GM18502 (cell line): ENCODE measurements around the gene PCBD2.
"Not testable (repeated sequence)": the region's sequence is repeated elsewhere in the genome, so short reads cannot be mapped to it uniquely, and the experiment has no call there.

ENCODE experiments used
- ATAC-seq: cut with Tn5 transposase; IDR thresholded peaks from one replicate; pipeline ENCODE4 v1.9.1; 2021; ENCODE audit warnings: mild to moderate bottlenecking; ENCODE audit not compliant: unreplicated experiment, poor library complexity

Gene PCBD2

DNA sequence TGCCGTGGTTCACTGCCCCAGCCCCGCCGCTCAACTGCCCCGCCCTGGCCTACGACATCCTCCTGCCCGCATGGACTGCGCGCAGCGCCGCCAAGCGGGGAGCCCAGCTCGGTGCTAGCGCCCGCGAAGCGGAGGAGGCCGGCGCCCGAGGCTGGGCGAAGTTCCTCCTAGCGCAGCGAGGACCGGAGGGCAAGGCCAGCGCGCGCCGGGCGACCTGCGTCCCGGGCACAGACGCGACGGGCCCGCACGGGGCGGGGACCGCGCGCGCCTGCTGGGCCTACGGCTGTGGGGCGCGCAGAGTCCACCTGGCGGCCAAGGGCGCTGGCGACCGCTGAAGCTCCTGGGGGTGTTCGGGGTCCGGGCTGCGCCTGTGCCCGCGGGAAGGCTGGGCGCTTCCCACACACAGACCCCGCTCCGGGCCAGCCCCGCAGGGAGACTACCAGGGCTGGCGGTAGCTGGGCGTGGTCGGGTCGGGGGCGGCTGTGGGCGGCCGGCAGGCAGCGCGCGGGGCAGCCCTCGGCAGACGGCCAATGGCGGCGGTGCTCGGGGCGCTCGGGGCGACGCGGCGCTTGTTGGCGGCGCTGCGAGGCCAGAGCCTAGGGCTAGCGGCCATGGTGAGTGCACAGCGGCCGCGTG, at the start of gene PCBD2:
Gene PCBD2 (plus strand): TSS at position 522 of the 636 bp plus-strand sequence. CDS start 9 bp downstream, at position 531.
- peak; percentile 79 for ATAC-seq

DNA sequence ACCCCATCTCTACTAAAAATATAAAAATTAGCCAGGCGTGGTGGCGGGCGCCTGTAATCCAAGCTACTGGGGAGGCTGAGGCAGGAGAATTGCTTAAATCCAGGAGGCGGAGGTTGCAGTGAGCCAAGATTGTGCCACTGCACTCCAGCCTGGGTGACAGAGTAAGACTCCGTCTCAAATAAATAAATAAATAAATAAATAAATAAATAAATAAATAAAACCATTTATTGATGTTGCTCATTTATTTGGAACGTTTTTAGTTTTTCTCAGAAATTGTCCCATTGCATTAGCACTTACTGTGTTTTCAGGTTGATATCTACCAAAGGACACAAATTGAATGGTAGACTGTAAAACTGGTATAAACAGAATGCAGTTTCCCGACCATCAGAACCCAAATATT, 48.5 kb upstream of the PCBD2 start:
- not testable (repeated sequence) for ATAC-seq

DNA sequence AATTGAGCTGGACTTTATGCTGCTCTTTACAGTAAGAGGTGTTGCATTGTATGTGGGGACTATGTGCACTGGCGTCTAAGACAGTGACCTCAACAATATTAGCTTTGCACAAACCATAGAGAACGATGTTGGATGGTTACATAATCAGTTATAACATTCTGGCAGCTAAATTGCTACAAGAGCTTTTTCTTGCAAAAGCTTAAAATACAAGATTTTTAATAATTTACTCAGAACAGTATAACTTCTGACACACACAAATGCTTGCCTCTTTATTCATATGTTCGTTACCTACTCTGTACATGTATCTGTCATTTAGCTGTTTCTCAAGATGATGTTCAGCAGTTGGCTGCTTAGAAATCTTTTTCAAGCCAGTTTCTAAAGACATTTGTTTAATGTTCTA, 47.5 kb upstream of the PCBD2 start:
- ATAC-seq, result no peak

DNA sequence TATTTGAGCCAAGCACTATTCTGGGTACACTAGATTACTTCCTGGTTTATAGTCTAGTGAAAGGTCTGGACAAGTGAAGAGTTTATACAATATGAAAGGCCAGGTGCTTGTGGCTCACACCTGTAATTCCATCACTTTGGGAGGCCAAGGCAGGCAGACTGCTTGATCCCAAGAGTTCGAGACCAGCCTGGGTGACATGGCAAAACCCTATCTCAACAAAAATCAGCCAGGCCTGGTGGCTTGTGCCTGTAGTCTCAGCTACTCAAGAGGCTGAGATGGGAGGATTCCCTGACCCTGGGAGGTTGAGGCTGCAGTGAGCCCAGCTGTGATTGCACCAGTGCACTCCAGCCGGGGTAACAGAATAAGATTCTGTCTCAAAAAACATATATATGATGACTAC, 40.2 kb upstream of the PCBD2 start:
- no peak for ATAC-seq

DNA sequence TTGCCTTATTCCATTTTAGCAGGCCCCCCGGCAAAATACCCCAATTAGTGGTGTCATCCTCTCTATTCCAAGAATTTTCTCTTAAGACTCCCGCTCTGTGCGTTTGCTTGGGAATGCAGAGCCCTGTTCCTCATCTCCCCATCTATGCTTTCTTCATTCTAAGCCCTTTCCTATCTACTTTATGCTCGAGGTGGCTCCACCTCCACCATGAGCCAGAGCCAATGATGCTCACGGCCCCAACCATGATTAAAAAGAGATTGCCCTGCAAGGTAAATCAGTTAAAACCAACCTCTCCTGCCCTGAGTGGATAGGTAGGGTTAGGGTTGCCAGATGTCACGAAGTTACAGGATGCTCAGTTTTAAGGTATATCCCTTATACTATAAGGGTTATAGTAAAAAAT, 31.4 kb upstream of the PCBD2 start:
- no peak for ATAC-seq

DNA sequence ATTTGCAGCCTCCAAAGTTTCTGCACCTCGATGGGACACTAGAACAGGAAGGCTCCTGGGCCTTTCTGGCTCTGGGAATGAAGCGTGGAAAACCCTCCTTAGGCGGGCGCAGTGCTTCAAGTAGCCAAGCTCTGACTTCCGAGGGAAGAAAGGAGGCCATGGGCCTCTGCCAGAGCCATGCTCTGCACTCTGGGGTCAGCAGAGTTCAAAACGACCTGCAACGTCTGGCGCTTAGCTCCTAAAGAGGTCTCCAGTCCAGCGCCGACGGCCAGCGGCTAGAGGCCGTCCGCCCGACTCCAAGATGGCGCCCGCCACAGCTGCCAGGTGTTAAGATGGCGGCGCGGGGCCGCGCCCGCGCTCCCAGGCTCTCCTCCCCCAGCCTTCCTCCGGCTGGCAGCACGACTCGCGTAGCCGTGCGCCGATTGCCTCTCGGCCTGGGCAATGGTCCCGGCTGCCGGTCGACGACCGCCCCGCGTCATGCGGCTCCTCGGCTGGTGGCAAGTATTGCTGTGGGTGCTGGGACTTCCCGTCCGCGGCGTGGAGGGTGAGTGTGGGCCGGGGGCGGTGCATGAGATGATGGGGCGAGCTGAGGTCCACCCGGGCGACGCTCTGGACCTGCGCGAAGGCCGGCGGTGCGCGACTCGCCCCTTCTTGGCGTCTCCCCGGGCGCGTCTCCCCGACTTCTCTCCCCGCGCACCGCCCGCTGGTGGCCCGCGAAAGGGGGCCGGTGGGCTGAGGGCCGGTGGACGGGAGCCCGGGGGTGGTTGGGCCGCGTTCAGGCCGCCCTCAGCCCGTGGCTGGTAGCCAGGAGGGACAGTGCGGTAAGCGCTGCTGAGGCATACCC, 30.7 kb upstream of the PCBD2 start, which contains the start of gene TXNDC15:
Gene TXNDC15 (plus strand): TSS at position 385 of the 844 bp plus-strand sequence. CDS start 57 bp downstream, at position 442.
- peak; percentile 81 for ATAC-seq

DNA sequence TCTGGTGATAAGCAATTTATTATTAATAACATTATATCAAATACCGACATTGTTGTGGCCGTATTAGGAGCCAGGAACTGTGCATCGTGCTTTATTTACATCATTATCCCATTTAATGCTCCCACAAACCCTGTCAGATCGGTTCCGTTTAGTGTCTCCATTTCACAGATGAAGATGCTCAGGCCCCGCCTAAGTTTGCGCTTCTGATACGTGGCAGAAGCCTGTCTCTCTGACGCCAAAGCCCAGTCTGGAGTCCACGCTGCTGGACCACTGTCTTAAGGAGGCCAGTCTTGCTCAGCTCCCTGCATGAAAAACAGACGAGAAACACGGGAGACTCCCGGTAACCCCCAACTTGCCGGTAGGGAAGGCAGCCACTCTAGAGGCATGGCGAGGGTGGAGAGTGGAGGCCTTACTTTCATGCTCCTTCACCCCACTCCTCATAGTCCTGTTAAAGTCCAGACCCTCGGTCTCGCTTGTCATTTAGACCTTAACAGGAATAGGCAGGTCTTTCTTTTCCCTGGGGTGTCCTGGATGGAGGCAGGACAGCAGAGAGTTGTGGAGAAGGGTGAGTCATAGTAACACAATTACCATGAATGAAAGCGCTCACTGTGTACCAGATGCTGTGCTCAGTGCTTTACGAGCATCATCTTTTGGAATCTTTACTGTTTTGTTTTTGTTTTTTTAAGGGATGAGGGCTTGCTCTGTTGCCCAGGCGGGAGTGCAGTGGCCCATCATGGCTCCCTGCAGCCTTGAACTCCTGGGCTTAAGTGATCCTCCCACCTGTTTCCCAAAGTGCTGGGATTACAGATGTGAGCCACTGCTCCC, 29.9 kb upstream of the PCBD2 start:
- ATAC-seq, result peak; percentile 36

DNA sequence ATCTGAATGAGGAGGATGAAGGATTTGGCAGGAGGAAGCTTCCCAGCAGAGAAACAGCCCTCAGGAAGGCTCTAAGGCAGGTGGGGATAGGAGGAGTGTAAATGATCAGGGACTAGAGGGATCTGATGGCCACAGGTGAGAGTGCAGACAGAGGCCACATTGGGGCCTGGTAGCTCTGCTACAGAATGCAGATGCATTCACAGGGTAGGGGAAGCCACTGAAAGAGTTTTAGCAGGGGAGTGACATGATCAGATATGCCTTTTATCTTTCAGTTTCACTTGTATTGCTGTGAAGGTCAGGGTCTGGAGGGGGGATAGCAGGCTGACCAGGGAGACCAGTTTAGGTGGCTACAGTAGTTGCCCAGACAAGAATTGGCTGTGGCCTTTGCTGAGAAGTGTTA, 27.8 kb upstream of the PCBD2 start:
- ATAC-seq, result no peak

DNA sequence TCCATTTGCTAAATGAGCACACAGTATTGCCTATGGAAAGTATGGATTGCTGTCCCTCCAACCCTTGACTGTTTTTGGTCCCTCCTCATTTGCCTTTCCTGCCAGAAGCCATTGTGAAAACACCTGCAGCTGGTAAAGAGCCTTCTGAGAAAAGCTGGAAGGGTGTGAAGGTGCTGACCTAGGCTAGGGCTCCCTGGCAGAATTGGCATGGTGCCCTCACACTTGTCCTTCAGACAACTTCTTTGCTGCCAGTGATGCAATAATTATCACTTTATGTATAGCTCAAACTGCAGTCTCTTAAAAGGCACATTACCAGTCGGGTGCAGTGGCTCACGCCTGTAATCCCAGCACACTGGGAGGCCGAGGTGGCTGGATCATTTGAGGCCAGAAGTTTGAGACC, 26.5 kb upstream of the PCBD2 start:
- no peak for ATAC-seq

DNA sequence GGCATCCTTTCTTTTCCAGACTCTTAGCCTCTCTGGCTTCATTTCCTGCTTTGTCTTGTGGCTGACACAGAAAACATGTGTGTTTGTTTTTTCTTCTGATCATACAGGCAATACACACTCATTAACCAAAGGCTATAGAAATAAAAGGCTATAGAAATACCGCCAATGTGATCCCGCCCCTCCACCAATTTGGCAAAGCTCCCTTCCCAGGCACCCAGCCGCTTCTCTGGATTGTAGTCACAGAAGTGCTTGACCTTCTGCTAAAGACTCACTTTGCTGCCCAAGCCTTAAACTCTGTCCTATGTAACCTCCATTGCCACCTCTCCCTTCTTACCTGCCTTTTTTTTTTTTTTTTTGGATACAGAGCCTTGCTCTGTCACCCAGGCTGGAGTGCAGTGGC, 25.5 kb upstream of the PCBD2 start:
- no peak for ATAC-seq

DNA sequence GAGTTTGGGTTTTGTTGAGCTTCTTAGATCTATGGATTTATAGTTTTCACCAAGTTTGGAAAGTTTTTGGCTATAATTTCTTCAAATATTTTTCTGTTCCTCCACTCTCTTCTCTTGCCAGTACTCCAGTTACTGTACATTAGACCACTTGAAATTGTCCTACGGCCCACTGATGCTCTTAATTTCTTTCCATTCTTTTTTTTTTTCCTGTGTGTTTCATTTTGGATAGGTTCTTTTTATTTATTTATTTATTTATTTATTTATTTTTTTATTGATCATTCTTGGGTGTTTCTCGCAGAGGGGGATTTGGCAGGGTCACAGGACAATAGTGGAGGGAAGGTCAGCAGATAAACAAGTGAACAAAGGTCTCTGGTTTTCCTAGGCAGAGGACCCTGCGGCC, 24.0 kb upstream of the PCBD2 start:
- ATAC-seq, result not testable (repeated sequence)

DNA sequence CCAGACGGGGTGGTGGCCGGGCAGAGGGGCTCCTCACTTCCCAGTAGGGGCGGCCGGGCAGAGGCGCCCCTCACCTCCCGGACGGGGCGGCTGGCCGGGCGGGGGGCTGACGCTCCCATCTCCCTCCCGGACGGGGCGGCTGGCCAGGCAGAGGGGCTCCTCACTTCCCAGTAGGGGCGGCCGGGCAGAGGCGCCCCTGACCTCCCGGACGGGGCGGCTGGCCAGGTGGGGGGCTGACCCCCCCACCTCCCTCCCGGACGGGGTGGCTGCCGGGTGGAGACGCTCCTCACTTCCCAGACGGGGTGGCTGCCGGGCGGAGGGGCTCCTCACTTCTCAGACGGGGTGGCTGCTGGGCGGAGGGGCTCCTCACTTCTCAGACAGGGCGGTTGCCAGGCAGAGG, 23.2 kb upstream of the PCBD2 start:
- not testable (repeated sequence) for ATAC-seq

DNA sequence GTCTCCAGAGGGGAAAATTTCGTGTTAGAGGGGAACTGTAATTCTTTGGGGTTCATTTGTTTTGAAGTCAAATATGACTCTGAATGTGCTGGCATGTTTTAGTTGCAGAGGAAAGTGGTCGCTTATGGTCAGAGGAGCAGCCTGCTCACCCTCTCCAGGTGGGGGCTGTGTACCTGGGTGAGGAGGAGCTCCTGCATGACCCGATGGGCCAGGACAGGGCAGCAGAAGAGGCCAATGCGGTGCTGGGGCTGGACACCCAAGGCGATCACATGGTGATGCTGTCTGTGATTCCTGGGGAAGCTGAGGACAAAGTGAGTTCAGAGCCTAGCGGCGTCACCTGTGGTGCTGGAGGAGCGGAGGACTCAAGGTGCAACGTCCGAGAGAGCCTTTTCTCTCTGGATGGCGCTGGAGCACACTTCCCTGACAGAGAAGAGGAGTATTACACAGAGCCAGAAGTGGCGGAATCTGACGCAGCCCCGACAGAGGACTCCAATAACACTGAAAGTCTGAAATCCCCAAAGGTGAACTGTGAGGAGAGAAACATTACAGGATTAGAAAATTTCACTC, 17.3 kb upstream of the PCBD2 start:
- ATAC-seq, result no peak

DNA sequence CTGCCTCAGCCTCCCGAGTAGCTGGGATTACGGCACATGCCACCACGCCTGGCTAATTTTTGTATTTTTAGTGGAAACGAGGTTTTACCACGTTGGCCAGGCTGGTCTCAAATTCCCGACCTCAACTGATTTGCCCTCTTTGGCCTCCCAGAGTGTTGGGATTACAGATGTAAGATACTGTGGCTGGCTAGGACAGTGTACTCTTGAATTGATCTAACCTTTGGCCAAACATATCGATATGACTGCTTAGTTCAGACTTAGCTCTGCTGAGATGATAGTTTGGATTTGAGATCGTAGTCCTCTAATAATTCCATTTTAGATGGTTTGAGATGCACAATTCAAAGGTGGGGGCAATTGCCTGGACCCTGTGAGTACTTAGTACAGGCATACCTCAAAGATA, 15.6 kb upstream of the PCBD2 start:
- no peak for ATAC-seq

DNA sequence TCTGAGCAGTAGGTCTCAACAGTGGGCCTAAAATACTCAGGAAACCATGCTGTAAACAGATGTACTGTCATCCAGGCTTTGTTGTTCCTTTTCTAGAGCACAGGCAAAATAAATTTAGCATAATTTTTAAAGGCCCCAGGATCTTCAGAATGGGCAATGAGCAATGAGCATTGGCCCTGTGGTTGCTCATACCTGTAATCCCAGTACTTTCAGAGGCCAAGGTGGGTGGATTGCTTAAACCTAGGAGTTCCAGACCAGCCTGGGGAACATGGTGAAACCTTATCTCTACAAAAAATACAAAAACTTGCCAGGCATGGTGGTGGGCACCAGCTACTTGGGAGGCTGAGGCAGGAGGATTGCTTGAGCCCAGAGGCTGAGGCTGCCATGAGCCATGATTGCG, 13.5 kb upstream of the PCBD2 start:
- ATAC-seq, result no peak

DNA sequence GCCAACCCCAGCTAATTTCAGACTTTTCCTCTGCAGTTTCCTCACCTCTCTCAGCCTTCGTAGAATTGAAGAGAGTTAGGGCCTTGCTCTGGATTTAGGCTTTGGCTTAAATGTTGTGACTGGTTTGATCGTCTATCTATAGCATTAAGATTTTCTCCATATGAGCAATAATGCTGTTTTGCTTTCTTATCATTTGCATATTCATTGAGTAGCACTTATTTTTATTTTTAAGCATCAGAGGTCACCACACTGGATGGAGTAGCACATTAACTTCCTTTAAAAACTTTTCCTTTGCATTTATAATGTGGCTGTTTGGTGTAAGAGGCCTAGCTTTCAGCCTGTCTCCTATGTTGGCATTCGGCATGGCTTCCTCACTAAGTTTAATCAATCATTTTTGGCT, 12.6 kb upstream of the PCBD2 start:
- ATAC-seq, result no peak

DNA sequence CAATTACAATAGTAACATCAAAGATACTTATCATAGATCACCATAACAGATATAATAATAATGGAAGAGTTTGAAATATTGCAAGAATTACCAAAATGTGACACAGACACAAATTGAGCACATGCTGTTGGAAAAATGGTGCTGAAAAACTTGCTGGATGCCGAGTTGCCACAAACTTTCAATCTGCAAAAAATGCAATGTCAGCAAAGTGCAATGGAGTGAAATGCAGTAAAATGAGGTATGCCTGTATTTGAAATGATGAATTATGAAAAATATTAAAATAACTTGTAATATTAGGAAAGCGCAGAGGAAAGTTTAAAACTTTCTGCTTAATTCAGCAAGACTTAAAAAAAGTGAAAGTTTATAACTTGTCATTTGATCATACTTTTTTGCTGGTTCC, 12.0 kb upstream of the PCBD2 start:
- no peak for ATAC-seq

DNA sequence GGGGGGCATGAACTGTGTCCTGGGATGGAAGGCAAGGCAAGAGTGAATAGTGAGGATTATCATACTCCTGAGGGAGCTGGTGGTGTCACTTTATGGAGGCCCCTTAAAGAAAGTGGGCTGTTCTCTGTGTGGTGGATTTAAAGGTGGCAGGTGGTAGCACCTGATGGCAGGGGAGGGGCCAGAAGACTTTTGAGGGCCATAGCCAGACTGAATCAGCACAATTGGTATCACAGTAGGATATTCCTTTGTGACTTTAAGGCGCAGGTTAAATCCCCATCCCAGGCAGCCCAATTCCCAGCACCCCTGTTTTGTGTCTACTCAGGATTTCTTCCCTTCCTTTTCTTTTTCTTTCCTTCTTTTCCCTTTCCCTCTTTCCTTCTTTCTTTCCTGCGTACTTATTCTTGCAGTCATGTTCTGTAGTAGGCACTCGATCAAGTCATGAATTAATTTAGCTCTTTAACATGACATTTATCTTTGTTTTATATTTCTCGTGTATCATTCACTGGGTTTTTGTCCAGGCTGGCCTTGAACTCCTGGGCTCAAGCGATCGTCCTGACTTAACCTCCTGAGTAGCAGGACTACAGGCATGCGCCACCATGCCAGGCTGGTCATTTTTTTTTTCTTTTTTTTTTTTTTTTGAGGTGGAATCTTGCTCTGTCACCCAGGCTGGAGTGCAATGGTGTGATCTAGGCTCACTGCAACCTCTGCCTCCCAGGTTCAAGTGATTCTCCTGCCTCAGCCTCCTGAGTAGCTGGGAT, 11.0 kb upstream of the PCBD2 start:
- no peak for ATAC-seq

DNA sequence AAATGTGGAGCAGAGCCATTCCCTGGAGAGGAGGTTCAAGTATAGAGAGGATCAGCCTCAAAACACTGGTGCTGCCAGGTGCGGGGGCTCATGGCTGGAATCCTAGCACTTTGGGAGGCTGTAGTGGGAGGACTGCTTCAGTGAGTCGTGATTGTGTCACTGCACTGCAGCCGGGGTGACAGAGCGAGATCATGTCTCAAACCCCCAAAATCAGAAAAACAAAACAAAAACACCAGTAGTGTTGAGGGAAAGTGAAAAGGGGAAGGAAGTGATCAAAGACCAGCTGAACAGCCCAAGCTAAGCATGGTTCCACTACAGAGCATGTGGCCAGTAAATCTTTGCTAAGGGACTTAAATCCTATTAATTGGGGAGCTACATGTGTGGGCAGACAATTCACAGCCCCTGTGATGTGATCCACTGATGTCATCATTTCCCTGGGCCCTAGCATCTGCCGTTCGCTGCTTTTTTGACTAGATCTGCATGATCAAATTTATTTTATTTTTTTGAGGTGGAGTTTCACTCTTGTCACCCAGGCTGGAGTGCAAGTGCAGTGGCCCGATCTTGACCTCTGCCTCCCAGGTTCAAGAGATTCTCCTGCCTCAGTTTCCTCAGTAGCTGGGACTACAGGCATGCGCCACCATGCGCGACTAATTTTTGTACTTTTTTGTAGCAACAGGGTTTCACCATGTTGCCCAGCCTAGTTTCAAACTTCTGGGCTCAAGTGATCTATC, 2.7 kb upstream of the PCBD2 start:
- ATAC-seq, result peak; percentile 31
